Effector memory CD8-positive, alpha-beta T cell (primary cell): ENCODE results near the gene TP53I13.
"Not testable (repeated sequence)": the region's sequence is repeated elsewhere in the genome, so short reads cannot be mapped to it uniquely, and the experiment has no call there.

Experiments
- ATAC-seq: fragments of 150-1000 bp; cut with Tn5 transposase; replicated peaks from 2 replicates; pipeline ENCODE4 v1.10.0; 2021; ENCODE audit warnings: mild to moderate bottlenecking, moderate library complexity
- DNase-seq, 3 experiments: peaks; one replicate each; pipeline ENCODE4 v3.0.0; 2021
- H3K27ac Mint-ChIP-seq, 2 donors: one replicate each; pipeline ENCODE4 v1.8.0; 2022; ENCODE audit warnings: mild to moderate bottlenecking in 2 of 2, mixed read lengths in 2 of 2, moderate library complexity in 2 of 2
- H3K27me3 Mint-ChIP-seq, 2 donors: one replicate each; pipeline ENCODE4 v1.8.0; 2022; ENCODE audit warnings: mixed read lengths in 2 of 2
- H3K36me3 Mint-ChIP-seq: one replicate; pipeline ENCODE4 v1.8.0; 2022; ENCODE audit warnings: mild to moderate bottlenecking, moderate library complexity, mixed read lengths; ENCODE audit not compliant: insufficient read depth
- H3K4me1 Mint-ChIP-seq, 2 donors: one replicate each; pipeline ENCODE4 v1.8.0; 2022; ENCODE audit warnings: low read depth in 2 of 2, mixed read lengths in 2 of 2
- H3K4me3 Mint-ChIP-seq, 2 donors: one replicate each; pipeline ENCODE4 v1.8.0; 2022; ENCODE audit warnings: mild to moderate bottlenecking in 2 of 2, mixed read lengths in 2 of 2, moderate library complexity in 2 of 2
- H3K9me3 Mint-ChIP-seq, 2 donors: one replicate each; pipeline ENCODE4 v1.8.0; 2022; ENCODE audit warnings: mixed read lengths in 2 of 2
- total RNA-seq, 9 experiments: gene quantifications; one replicate each; lab custom pipeline; 2026; lab: John Stamatoyannopoulos, UW

TP53I13 gene, protein sequence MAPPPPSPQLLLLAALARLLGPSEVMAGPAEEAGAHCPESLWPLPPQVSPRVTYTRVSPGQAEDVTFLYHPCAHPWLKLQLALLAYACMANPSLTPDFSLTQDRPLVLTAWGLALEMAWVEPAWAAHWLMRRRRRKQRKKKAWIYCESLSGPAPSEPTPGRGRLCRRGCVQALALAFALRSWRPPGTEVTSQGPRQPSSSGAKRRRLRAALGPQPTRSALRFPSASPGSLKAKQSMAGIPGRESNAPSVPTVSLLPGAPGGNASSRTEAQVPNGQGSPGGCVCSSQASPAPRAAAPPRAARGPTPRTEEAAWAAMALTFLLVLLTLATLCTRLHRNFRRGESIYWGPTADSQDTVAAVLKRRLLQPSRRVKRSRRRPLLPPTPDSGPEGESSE
- 40.0 to 102 (median 49.1) reads per million in 9 experiments for total RNA-seq

DNA sequence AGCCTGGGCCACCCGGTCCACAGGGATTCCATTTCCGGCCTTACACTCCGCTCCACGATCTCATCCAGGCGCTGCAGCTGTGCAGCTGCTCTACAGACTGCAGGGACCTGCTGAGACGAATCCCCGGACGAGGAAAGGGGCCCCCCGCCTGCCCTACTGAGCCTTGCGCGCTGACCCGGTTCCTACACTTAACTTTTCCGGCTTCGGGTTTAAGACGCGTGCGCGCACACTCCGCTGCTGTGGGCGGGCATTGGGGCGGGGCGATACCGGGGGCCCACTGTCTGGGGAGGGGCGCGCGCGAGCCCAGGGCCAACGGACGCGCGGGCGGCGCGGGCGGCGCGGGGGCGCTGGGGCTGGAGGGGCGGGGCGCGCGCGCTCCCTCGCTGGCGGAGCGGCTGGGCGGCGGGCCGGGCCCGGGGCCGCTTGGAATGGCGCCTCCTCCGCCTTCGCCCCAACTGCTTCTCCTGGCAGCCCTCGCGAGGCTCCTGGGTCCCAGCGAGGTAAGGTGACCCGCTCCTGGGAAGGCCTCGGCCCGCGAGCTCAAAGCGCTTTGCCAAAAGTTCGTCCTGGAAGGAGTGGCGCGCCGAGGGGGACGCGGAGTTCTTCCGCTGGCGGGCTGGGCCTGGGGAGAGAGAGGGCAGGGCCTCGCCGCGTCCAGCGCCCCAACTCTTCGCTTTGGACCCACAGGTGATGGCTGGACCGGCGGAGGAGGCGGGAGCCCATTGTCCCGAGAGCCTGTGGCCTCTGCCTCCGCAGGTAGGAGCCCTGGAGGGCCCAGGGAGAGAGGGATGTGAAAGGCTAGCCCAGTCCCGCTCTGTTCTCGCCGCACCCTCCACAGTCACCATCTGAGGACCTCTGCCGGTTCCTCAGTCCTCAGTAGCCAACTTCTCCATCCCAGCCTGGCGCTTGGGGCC is at the start of gene TP53I13:
TP53I13 (plus strand) TSS at position 371 of the 914 bp plus-strand sequence; CDS start at position 429, 58 bp downstream.
- H3K27me3 Mint-ChIP-seq = no peaks in the 10 kb centered on the region
- H3K9me3 Mint-ChIP-seq = no peaks in the 10 kb centered on the region
- H3K4me1 Mint-ChIP-seq = peaks cover 30 to 34% of the 10 kb centered on the region in 2 donors
- H3K4me3 Mint-ChIP-seq = peak within 1 kb of the TSS; percentile 97 to 99
- peak within 1 kb of the TSS; percentile 79 to 91 for H3K27ac Mint-ChIP-seq
- peaks cover 38% of the 10 kb centered on the region for H3K36me3 Mint-ChIP-seq
- peak; percentile 50 for ATAC-seq
- DNase-seq = peak; percentile 73 to 77 (median 74)

DNA sequence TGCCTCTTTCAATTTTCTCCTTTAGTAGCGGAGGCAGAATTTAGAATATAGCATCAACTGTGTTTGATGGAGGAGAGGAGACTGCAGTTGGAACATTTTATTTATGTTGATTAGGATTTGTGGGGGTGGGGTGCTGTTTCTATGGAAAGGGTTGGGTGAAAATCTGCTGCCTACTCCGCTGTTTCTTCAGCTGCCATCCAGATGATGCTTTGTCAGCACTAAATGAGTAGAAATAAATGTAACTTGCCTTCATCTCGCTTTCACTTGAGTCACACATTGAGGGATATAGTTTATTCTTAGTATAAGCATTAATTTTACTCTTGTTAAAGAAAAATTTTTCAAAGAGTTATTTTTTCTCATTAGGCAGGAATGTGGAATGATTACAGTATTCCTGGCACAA is 43.8 kb upstream of the TP53I13 start:
- no peak for ATAC-seq
- H3K4me1 Mint-ChIP-seq = no peaks in the 10 kb centered on the region
- H3K27ac Mint-ChIP-seq = no peak overlapping the region
- H3K4me3 Mint-ChIP-seq = no peak overlapping the region
- no peaks in the 10 kb centered on the region for H3K27me3 Mint-ChIP-seq
- H3K36me3 Mint-ChIP-seq = peaks cover 79% of the 10 kb centered on the region
- no peak for DNase-seq
- no peaks in the 10 kb centered on the region for H3K9me3 Mint-ChIP-seq

DNA sequence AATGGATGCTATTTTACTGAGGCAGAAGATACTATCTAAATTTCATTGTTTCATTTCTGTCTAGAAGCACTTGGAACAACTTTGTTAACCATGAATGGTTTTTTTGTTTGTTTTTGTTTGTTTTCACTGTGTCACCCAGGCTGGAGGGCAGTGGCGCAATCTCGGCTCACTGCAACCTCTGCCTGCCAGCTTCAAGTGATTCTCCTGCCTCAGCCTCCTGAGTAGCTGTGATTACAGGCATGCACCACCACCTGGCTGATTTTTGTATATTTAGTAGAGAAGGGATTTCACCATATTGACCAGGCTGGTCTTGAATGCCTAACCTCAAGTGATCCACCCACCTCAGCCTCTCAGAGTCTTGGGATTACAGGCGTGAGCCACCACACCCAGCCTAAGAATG is 42.2 kb upstream of the TP53I13 start:
- Mint-ChIP-seq H3K9me3 (no peaks in the 10 kb centered on the region), H3K4me3 (no peak overlapping the region)
- no peak for DNase-seq

DNA sequence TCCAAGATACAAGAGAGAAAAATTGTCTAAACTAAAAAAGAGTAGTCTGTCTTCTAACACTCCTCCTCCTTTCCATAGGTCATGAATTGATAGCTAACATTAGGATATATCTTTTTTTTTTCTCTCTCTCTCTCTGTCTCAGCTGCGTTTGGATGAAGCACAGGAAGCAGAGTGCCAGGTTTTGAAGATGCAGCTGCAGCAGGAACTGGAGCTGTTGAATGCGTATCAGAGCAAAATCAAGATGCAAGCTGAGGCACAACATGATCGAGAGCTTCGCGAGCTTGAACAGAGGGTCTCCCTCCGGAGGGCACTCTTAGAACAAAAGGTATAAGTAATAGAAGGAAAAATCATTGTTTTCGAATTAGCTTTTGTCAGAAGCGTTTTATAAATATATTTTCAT is 34.5 kb upstream of the TP53I13 start:
- H3K36me3 Mint-ChIP-seq = peaks cover 76% of the 10 kb centered on the region

More for the DNA sequence above, 42.2 kb upstream of the TP53I13 start:
- H3K4me1 Mint-ChIP-seq = no peaks in the 10 kb centered on the region
- peak overlapping the region in 1 of 2 donors; percentile 77 for H3K27ac Mint-ChIP-seq
- peaks cover 77% of the 10 kb centered on the region for H3K36me3 Mint-ChIP-seq
- ATAC-seq = no peak
- H3K27me3 Mint-ChIP-seq = no peaks in the 10 kb centered on the region

DNA sequence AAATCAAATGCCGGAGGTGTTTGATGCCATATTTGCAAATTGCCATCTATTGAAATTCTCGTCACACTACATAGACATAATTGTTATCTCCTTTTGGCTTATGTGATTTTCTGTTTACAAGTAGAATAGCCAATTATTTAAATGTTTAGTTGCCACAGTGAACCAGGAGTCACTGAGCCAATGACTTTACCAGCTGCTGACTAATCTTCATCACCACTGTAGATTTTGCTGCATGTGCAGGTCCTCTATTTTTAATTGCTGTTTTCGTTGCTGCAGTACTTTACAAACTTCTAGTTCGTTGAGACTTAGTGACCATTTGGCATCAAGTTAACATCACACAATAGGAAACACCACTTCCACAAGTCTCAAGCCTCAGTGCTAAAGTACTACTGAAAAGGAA is 24.4 kb upstream of the TP53I13 start:
- H3K36me3 Mint-ChIP-seq = peaks cover 43% of the 10 kb centered on the region
- H3K27ac Mint-ChIP-seq = no peak overlapping the region
- ATAC-seq (no peak), DNase-seq (no peak)
- no peak overlapping the region for H3K4me3 Mint-ChIP-seq
- H3K9me3 Mint-ChIP-seq = no peaks in the 10 kb centered on the region
- H3K27me3 Mint-ChIP-seq = no peaks in the 10 kb centered on the region
- H3K4me1 Mint-ChIP-seq = peaks cover 3 to 13% of the 10 kb centered on the region in 2 donors

More for the DNA sequence above, 34.5 kb upstream of the TP53I13 start:
- no peaks in the 10 kb centered on the region for H3K27me3 Mint-ChIP-seq
- no peak overlapping the region for H3K4me3 Mint-ChIP-seq
- no peaks in the 10 kb centered on the region for H3K4me1 Mint-ChIP-seq
- no peak for ATAC-seq
- H3K27ac Mint-ChIP-seq = peak overlapping the region in 1 of 2 donors; percentile 25
- DNase-seq = no peak
- H3K9me3 Mint-ChIP-seq = no peaks in the 10 kb centered on the region

DNA sequence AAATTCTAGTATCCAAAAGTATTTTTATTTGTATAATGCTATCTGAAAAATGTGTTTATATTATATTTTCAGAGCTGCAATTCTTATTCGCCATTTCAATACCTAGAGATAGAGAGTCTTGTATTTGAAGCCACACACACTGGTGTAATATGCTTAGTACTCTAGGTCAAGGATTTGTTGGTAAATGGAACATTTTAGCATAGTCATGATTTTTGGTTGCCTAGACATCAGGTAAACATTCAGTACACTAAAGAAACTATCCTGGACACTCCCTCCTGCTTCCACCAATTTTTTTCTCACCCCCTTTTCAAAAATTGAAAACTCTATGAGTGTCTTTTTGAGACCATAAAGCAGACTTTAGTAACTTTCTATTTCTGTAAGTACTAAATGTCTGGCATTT is 22.4 kb upstream of the TP53I13 start:
- H3K9me3 Mint-ChIP-seq = no peaks in the 10 kb centered on the region
- ATAC-seq = no peak
- H3K4me3 Mint-ChIP-seq = no peak overlapping the region
- peaks cover 23% of the 10 kb centered on the region for H3K36me3 Mint-ChIP-seq
- H3K27ac Mint-ChIP-seq = peak overlapping the region in 1 of 2 donors; percentile 66
- peaks cover 6 to 22% of the 10 kb centered on the region in 2 donors for H3K4me1 Mint-ChIP-seq
- DNase-seq = no peak
- no peaks in the 10 kb centered on the region for H3K27me3 Mint-ChIP-seq

DNA sequence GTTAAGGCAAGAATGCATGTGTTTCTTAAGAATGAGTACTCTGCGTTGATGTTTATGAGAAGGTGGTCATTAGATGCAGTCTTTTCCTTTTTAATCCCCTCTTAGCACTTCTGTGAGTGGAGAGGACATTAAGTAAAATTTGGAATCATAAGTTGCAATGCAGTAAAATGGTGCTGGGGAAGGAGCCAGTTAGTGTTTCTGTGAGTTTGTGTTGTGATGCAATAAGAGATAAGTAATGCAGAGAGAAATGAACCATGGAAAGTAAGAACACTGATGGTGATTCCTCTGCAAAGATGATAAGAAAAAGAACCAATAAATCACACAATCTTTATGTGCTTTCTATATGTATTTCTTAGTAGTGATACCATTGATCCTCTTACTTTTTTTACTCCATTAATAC is 21.7 kb upstream of the TP53I13 start:
- Mint-ChIP-seq H3K4me3 (no peak overlapping the region), H3K36me3 (peaks cover 19% of the 10 kb centered on the region), H3K4me1 (peaks cover 6 to 22% of the 10 kb centered on the region in 2 donors), H3K27me3 (no peaks in the 10 kb centered on the region), H3K27ac (peak overlapping the region in 1 of 2 donors; percentile 66), H3K9me3 (no peaks in the 10 kb centered on the region)
- ATAC-seq = no peak
- DNase-seq = no peak

DNA sequence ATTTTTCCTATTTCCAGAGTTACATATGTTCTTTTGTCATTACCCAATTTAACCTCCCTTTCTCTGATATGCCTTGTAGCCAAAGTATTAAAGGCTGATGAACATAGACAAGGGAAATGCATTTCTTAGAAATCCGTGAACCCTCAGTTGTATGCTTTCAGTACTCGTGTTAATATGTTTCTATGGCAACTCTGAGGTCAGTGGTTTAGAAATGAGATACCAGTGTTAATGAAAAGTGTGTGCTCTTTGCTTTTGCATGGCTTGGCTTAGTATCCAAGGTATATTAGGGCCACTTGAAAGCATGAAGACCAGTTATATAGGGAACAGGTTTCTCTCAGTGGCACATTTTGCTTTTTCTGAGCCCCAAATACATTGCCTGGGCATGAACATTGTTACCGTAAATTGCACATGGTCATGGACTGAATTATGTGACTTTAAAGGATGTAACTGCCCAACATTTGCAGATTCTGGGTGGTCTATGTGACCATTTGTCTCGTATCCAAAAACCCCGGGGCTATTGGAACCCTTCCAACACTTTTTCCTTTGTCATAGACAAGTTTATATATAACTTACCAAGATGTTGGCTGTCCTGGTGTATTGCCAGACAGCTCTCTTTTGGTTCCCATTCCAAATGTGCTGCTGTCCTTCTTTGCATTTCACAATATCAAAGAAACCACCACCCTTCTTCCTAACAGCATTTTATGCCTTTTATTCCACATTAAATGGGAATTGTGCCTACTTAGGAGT is 19.2 kb upstream of the TP53I13 start:
- Mint-ChIP-seq H3K9me3 (no peaks in the 10 kb centered on the region), H3K4me3 (no peak overlapping the region), H3K4me1 (peaks cover 6 to 22% of the 10 kb centered on the region in 2 donors), H3K27me3 (no peaks in the 10 kb centered on the region), H3K27ac (no peak overlapping the region), H3K36me3 (peaks cover 6% of the 10 kb centered on the region)
- DNase-seq (no peak), ATAC-seq (peak; percentile 73)

DNA sequence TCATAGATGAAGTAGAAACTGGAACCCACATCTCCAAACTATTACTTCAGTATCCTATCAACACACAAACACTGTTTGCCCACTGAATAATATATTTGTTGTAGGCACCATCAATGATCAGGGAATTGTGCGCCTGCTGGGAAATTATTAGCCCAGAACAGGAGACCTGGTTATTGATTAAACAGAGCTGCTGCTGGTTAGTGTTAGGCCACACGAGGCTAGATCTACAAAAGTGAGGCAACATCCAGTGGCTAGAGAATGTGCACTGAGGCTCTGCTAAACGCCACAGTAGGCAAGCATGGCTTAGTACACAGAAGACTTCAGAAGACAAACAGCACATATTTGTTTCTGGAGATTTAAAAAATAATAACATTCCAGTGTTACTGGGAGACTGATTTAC is 12.7 kb upstream of the TP53I13 start:
- ATAC-seq (no peak), DNase-seq (no peak)
- Mint-ChIP-seq H3K9me3 (no peaks in the 10 kb centered on the region), H3K27ac (no peak overlapping the region), H3K4me3 (no peak overlapping the region), H3K4me1 (peaks cover 18 to 24% of the 10 kb centered on the region in 2 donors), H3K27me3 (no peaks in the 10 kb centered on the region), H3K36me3 (peaks cover 11% of the 10 kb centered on the region)

DNA sequence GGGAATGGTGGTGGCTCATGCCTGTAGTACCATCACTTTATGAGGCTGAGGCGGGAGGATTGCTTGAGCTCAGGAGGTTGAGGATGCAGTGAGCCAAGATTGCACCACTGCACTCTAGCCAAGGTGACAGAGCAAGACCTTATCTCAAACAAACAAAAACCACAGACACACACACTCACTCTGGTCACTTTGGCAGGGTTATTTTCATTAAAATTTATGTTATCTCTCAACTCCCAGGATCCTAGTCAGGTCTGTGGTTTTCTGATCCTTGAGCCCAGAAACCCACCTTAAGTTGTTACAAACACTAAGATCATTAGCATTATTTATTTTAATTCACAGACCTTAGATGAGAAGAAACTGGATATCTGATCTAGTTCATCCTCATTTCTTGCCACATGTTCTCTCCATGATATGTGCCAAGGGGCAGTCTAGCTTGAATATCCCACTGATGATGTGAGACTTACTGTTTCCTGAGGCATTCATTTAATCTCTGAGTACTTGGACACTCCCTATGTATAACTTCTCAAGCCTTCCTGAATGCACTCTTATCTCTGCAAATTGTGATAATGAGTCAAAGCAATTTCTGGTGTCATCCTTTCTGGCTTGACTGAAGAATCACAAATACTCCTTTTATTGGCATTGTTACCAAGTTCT is 11.3 kb upstream of the TP53I13 start:
- Mint-ChIP-seq H3K9me3 (no peaks in the 10 kb centered on the region), H3K27ac (peak overlapping the region; percentile 76 to 81), H3K27me3 (no peaks in the 10 kb centered on the region), H3K4me1 (peaks cover 18 to 31% of the 10 kb centered on the region in 2 donors), H3K36me3 (peaks cover 21% of the 10 kb centered on the region), H3K4me3 (peak overlapping the region in 1 of 2 donors; percentile 12)
- ATAC-seq (no peak), DNase-seq (no peak)

DNA sequence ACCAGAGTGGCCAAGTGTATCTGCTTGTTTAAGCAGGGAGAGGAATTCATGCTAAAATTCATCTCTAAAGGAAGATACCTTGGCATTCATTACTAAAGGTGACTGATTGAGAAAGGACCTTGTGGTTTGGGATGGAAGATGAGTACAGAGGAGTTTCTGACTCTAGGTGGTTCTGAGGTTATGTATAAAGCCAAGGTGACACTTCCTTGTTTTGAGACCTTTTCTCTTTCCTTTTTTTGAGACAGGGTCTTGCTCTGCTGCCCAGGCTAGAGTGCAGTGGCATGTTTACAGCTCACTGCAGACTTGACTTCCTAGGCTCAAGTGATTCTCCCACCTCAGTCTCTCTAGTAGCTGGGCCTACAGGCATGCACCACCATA is 10.8 kb upstream of the TP53I13 start:
- no peaks in the 10 kb centered on the region for H3K27me3 Mint-ChIP-seq
- ATAC-seq (peak; percentile 35), DNase-seq (no peak)
- H3K36me3 Mint-ChIP-seq = peaks cover 20% of the 10 kb centered on the region
- H3K27ac Mint-ChIP-seq = peak overlapping the region; percentile 76 to 81
- H3K4me3 Mint-ChIP-seq = peak overlapping the region in 1 of 2 donors; percentile 12
- no peaks in the 10 kb centered on the region for H3K9me3 Mint-ChIP-seq
- H3K4me1 Mint-ChIP-seq = peaks cover 20 to 35% of the 10 kb centered on the region in 2 donors

DNA sequence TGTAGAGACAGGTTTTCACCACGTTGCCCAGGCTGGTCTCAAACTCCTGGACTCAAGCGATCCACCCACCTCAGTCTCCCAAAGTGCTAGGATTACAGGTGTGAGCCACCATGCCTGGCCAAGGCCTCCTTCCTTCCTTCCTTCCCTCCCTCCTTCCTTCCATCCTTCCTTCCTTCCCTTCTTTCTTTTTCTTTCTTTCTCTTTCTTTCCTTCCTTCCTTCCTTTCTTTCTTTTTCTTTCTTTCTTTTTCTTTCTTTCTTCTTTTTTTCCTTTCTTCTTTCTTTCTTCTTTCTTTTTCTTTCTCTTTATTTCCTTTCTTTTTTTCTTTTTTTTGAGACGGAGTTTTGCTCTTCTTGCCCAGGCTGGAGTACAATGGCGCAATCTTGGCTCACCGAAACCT is 10.4 kb upstream of the TP53I13 start:
- peaks cover 20% of the 10 kb centered on the region for H3K36me3 Mint-ChIP-seq
- not testable (repeated sequence) for H3K4me3 Mint-ChIP-seq, H3K9me3 Mint-ChIP-seq, DNase-seq, ATAC-seq, H3K27me3 Mint-ChIP-seq
- H3K27ac Mint-ChIP-seq = peak overlapping the region; percentile 76 to 81
- peaks cover 24 to 38% of the 10 kb centered on the region in 2 donors for H3K4me1 Mint-ChIP-seq
